GM12875 (cell line): ENCODE data around the gene S100B.

Source experiments
- H3K4me3 ChIP-seq: one replicate; pipeline ENCODE4 v1.5.1; 2011; ENCODE audit warnings: low read depth, low read length, control low read depth
- TF ChIP-seq, protein P1 (sequence below): IDR thresholded peaks from 2 replicates; pipeline ENCODE4 v1.5.1; 2011; ENCODE audit warnings: low read depth, mild to moderate bottlenecking, control low read depth, inconsistent platforms, low read length, moderate library complexity, borderline replicate concordance; ENCODE audit not compliant: insufficient read depth

The S100B gene

DNA sequence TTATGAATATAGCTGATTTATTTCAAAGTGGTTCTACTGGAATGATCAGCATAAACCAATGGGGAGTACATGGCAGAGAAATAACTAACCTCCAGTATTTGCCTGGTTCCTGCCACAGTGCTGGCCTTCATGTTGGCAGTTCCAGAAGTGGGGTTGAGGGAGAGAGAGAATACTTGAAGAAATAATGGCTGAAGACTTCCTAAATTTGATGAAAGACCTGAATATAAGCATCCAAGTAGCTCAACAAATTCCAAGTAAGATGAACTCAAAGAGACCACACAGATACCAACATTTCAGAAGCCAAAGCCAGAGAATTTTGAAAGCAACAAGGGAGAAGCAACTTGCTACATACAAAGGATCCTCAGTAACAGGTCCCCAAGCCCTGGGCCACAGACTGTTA, 34.3 kb downstream of the S100B start:
- no peak overlapping the region for H3K4me3 ChIP-seq
- TF ChIP-seq, protein P1, sequence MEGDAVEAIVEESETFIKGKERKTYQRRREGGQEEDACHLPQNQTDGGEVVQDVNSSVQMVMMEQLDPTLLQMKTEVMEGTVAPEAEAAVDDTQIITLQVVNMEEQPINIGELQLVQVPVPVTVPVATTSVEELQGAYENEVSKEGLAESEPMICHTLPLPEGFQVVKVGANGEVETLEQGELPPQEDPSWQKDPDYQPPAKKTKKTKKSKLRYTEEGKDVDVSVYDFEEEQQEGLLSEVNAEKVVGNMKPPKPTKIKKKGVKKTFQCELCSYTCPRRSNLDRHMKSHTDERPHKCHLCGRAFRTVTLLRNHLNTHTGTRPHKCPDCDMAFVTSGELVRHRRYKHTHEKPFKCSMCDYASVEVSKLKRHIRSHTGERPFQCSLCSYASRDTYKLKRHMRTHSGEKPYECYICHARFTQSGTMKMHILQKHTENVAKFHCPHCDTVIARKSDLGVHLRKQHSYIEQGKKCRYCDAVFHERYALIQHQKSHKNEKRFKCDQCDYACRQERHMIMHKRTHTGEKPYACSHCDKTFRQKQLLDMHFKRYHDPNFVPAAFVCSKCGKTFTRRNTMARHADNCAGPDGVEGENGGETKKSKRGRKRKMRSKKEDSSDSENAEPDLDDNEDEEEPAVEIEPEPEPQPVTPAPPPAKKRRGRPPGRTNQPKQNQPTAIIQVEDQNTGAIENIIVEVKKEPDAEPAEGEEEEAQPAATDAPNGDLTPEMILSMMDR, result no peak

DNA sequence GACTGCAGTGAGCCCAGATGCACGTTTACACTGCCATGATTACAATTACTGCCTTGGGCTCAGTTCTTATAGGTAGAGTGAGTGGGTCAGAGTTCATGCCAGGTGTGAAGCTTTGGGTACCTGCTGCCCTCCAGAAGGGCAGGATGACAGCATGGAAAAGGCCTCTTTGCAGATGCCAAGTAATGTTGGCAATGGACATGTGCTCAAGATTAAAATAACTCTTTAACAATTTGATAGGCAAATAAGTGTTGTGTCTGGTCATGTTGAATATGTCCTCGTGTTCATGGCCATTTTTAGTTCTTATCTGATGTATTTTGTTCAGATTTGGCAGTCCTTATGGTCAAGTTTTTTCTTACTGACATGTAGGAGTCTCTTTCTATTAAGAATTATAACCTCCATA, 34.8 kb downstream of the S100B start:
- H3K4me3 ChIP-seq, result no peak overlapping the region
- TF ChIP-seq, protein P1, result no peak

DNA sequence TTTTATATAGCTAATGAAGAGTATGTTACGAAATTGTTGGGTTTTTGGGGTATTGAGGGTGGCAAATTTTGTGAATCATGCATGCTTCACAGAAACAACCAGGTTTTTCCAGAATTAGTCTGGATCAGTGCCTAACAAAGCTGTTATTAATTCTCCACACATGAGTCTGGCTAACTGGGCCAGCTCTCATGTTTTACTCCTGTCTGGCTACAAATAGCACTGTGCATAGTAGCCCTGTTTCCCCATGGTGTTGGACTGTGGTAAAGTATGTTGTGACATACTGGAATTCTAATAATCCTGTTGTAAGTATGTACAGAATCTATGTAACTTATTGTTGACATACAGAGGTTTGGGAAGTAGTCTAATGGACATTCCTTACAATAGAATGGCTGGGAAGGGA, 35.8 kb downstream of the S100B start:
- H3K4me3 ChIP-seq, result no peak overlapping the region
- TF ChIP-seq, protein P1, result no peak

DNA sequence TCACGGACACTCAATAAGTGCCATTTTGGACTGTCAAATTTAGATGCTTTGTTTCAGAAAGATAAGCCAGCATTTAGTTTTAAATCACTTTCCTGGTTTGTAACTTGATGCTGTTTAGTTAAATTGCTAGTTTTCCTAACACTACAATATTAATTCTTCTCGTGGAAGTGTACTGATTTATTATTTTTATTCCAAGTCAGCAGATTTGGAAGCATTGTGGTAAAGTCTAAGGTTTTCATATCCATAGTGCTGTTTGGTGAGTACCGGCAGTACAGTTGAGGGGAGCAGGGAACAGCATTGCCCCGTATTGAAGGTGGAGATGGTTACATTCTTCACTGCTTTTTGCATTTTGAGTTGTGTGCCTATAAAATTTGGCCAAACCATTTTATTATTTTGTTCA, 36.3 kb downstream of the S100B start:
- H3K4me3 ChIP-seq, result no peak overlapping the region
- TF ChIP-seq, protein P1, result no peak

DNA sequence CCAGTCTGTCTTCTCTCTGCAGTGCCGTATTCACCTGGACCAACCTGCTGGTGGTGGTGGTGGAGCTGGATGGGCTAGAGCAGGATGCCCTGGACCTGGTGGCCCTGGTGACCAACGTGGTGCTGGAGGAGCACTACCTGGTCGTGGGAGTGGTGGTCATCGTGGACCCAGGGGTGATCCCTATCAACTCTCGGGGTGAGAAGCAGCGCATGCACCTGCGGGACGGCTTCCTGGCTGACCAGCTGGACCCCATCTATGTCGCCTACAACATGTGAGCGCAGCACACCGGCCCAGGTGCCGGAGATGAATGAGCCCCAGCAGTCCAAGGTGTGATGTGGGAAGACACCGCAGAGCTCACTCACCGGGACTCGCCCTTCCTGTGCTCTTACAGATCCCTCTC, 37.5 kb downstream of the S100B start:
- TF ChIP-seq, protein P1, result no peak
- no peak overlapping the region for H3K4me3 ChIP-seq

DNA sequence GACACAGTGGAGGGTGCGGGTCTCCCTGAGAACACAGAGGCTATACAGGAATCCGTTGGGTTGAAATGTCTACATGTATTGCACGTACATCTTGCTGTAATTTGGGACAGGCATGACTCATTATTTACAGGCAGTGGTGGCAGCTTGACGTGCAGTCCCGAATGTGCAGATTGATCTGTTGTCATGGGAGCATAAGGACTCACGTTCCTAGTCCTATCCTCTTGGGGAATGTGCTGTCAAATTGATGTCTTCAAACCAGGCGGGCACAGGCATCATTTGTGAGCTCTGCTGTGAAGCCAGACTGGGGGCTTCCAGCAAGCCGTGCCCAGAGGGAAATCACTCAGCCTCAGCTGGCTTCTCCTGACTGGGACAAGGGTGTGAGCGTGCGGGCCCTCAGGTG, 40.5 kb downstream of the S100B start:
- TF ChIP-seq, protein P1, result no peak
- H3K4me3 ChIP-seq, result no peak overlapping the region

DNA sequence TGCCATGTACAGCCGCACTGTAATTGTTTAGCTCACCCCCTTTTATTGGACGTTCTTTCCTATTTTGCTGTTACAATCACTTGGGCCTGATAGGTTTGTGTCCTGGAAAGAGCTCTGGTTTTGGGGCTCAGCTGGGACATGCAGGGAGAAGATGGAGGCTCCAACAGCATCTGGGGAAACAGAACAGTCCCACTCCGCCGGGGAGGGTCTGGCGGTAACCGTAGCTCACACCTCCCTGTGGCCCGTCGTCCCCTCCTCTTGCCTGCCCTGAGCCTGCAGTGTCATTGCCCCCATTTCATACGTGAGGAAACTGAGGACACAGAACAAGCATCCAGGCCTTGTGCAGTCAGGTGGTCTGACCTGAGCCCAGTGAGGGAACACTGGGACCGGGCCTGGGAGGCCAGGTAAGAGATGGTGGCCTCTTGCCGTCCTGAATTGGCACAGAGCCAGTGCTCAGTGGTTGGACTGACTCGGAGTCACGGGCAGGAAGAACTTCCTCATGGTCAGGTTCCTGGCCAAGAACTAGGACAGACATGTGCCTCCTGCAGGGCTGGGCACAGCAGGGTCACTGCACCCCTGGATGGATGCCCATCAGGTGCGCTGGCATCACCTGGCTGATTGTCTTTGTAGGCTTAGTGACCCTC, 41.8 kb downstream of the S100B start:
- TF ChIP-seq, protein P1, result no peak

More for the DNA sequence above, 41.8 kb downstream of the S100B start:
- no peak overlapping the region for H3K4me3 ChIP-seq
